ENCODE results near the gene CAPN12.

The CAPN12 gene

GRCh38 chr19:38699027-38699346, 45.3 kb downstream of the CAPN12 start:
- Histone ChIP-seq H3K4me3 (replicated peaks; ENCODE audit: low read depth, low read length) (no peak overlapping the region), H3K36me3 (ENCODE audit: control insufficient read depth, insufficient read depth, low read length) (peaks cover 20% of the 10 kb centered on the region), H3K27me3 (replicated peaks; ENCODE audit: control insufficient read depth, insufficient read depth, low read length) (no peaks in the 10 kb centered on the region)
- DNase-seq (ENCODE audit: extremely low read depth, insufficient read length) = no peak
- no peak for TF ChIP-seq CTCF (IDR thresholded peaks at IDR 0.05; ENCODE audit: insufficient read depth, low read length, poor library complexity, severe bottlenecking)

GRCh38 chr19:38698225-38699026, 45.8 kb downstream of the CAPN12 start:
- Histone ChIP-seq H3K4me3 (replicated peaks; ENCODE audit: low read depth, low read length) (no peak overlapping the region), H3K27me3 (replicated peaks; ENCODE audit: control insufficient read depth, insufficient read depth, low read length) (no peaks in the 10 kb centered on the region), H3K36me3 (ENCODE audit: control insufficient read depth, insufficient read depth, low read length) (peaks cover 14% of the 10 kb centered on the region)
- no peak for DNase-seq (ENCODE audit: extremely low read depth, insufficient read length)
- no peak for TF ChIP-seq CTCF (IDR thresholded peaks at IDR 0.05; ENCODE audit: insufficient read depth, low read length, poor library complexity, severe bottlenecking)

GRCh38 chr19:38697641-38698071, 46.6 kb downstream of the CAPN12 start:
- no peaks in the 10 kb centered on the region for H3K27me3 ChIP-seq (replicated peaks; ENCODE audit: control insufficient read depth, insufficient read depth, low read length)
- no peak overlapping the region for H3K4me3 ChIP-seq (replicated peaks; ENCODE audit: low read depth, low read length)
- H3K36me3 ChIP-seq (ENCODE audit: control insufficient read depth, insufficient read depth, low read length) = peaks cover 11% of the 10 kb centered on the region
- DNase-seq (ENCODE audit: extremely low read depth, insufficient read length) = no peak
- no peak for TF ChIP-seq CTCF (IDR thresholded peaks at IDR 0.05; ENCODE audit: insufficient read depth, low read length, poor library complexity, severe bottlenecking)

- H3K4me3 ChIP-seq (replicated peaks; ENCODE audit: low read depth, low read length) = no peak overlapping the region
- no peak for TF ChIP-seq CTCF (IDR thresholded peaks at IDR 0.05; ENCODE audit: insufficient read depth, low read length, poor library complexity, severe bottlenecking)
- H3K36me3 ChIP-seq (ENCODE audit: control insufficient read depth, insufficient read depth, low read length) = peaks cover 11% of the 10 kb centered on the region
- no peaks in the 10 kb centered on the region for H3K27me3 ChIP-seq (replicated peaks; ENCODE audit: control insufficient read depth, insufficient read depth, low read length)
- no peak for DNase-seq (ENCODE audit: extremely low read depth, insufficient read length)
Measured at GRCh38 chr19:38697197-38697596, 47.1 kb downstream of the CAPN12 start.

GRCh38 chr19:38696729-38697055, 47.6 kb downstream of the CAPN12 start:
- peaks cover 11% of the 10 kb centered on the region for H3K36me3 ChIP-seq (ENCODE audit: control insufficient read depth, insufficient read depth, low read length)
- H3K4me3 ChIP-seq (replicated peaks; ENCODE audit: low read depth, low read length) = no peak overlapping the region

More at GRCh38 chr19:38696729-38697055, 47.6 kb downstream of the CAPN12 start:
- H3K27me3 ChIP-seq (replicated peaks; ENCODE audit: control insufficient read depth, insufficient read depth, low read length) = no peaks in the 10 kb centered on the region
- no peak for TF ChIP-seq CTCF (IDR thresholded peaks at IDR 0.05; ENCODE audit: insufficient read depth, low read length, poor library complexity, severe bottlenecking)
- DNase-seq (ENCODE audit: extremely low read depth, insufficient read length) = no peak

Data from GM06990 (cell line).